Endothelial cell of hepatic sinusoid (primary cell): ENCODE data around the gene ZFR2.

Experiments
- in situ Hi-C: cut with HindIII; loops from 2 replicates; pipeline ENCODE4 v1.10.0; 2017; ENCODE audit warnings: low sequenced_read_pairs

ZFR2 gene

DNA sequence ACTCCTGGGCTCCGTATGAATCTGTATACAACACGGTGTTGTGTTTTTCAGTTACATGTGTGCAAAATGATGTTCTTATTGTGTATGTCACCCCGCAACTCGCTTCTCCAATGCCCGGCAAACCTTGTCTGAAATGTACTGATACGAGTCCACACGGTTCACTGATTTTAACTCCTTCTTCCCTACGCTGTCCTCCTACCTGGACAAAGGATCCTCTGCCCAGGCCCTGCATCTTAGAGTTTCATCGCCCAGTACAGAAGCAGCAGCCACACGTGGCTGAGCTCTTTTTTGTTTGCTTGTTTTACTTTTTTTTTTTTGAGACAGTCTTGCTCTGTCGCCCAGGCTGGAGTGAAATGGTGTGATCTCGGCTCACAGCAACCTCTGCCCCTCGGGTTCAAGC lies 28.9 kb downstream of the ZFR2 start:
- in situ Hi-C loops: no loop called here

DNA sequence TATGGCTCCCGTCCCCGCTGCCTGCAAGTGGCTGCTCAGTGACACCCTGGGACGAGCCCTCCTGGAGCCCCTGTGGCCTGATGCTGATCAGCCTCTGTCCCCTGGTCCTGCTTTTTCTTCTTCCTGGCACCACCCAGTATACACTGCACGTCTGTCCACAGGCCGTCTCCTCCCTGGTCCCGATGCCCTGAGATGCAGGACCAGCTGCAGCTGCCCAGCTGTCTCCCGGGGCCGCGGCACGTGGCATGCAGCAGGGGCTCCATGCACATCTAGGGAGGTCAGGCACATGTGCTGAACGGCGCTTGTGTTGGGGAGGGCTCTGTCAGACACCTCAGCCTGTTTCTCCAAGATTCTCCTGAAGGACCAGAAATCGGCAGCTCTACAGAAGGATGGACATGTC lies 30.2 kb downstream of the ZFR2 start:
- in situ Hi-C loops: no loop called here

DNA sequence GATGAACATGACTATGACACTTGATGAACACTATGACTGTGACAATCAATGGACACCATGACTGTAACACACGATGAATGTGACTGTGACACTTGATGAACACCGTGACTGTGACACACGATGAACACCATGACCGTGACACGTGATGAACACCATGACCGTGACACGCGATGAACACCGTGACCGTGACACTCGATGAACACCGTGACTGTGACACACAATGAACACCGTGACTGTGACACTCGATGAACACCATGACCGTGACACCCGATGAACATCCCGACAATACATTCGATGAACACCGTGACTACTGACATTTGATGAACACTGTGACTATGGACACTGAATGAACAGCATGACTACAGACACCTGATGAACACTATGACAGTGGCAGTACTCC lies 30.9 kb downstream of the ZFR2 start:
- in situ Hi-C loops: no loop called here

DNA sequence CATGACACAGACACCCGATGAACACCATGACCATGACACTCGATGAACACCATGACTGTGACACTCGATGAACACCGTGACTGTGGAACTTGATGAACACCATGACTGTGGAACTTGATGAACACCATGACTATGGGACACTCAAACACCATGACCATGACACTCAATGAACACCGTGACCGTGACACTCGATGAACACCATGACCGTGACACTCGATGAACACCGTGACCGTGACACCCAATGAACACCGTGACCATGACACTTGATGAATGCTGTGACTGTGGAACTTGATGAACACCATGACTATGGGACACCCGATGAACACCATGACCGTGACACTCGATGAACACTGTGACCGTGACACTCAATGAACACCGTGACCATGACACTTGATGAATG lies 31.5 kb downstream of the ZFR2 start:
- in situ Hi-C loops: no loop called here

GRCh38 chr19:3836887-3837286 lies 32.0 kb downstream of the ZFR2 start:
- in situ Hi-C loops: no loop called here

GRCh38 chr19:3835055-3835435 lies 33.8 kb downstream of the ZFR2 start:
- in situ Hi-C loops: no loop called here

- in situ Hi-C loops: no loop called here
Observed at GRCh38 chr19:3834349-3835054, 34.3 kb downstream of the ZFR2 start.

- in situ Hi-C loops: no loop called here
Observed at GRCh38 chr19:3833578-3834348, 35.1 kb downstream of the ZFR2 start.

DNA sequence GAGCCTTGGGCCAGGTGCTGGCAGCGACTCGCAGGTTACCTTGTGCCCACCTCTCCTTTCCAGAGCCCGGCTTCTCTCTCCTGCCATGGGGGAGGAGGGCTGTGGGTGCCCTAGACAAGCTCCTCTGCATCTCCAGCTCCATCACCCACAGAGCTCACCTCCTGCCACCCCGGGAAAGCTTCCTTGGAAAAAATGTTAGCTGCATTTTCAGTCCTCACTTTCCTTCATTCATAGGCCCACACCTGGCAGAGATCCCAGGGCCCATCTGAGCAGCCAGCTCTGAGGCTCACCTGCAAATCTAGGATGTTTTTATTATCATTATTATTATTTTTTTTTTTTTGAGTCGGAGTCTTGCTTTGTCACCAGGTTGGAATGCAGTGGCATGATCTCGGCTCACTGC lies 36.8 kb downstream of the ZFR2 start:
- in situ Hi-C loops: no loop called here

- in situ Hi-C loops: no loop called here
Observed at GRCh38 chr19:3831601-3832000, 37.2 kb downstream of the ZFR2 start.

GRCh38 chr19:3830621-3831589 lies 37.9 kb downstream of the ZFR2 start:
- in situ Hi-C loops: no loop called here

GRCh38 chr19:3827306-3827705 lies 41.5 kb downstream of the ZFR2 start:
- in situ Hi-C loops: no loop called here

DNA sequence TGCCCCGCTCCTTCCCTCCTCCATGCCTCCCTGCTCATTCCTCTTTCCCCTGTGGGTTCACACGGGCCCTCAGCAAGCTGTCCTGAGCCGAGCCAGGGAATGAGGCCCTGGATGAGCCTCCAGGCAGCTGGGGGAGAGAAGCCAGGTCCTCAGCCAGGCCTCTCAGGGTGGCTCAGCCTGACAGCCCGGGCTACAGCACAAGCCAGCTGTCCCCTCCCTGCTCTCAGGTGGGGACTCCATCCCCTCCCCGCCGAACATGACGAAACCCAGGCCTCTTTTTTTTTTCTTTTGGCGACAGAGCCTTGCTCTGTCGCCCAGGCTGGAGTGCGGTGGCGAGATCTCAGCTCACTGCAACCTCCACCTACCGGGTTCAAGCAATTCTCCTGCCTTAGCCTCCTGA lies 42.7 kb downstream of the ZFR2 start:
- in situ Hi-C loops: no loop called here

GRCh38 chr19:3825286-3825956 lies 43.4 kb downstream of the ZFR2 start:
- in situ Hi-C loops: no loop called here

GRCh38 chr19:3823350-3823713 lies 45.5 kb downstream of the ZFR2 start:
- in situ Hi-C loops: no loop called here

DNA sequence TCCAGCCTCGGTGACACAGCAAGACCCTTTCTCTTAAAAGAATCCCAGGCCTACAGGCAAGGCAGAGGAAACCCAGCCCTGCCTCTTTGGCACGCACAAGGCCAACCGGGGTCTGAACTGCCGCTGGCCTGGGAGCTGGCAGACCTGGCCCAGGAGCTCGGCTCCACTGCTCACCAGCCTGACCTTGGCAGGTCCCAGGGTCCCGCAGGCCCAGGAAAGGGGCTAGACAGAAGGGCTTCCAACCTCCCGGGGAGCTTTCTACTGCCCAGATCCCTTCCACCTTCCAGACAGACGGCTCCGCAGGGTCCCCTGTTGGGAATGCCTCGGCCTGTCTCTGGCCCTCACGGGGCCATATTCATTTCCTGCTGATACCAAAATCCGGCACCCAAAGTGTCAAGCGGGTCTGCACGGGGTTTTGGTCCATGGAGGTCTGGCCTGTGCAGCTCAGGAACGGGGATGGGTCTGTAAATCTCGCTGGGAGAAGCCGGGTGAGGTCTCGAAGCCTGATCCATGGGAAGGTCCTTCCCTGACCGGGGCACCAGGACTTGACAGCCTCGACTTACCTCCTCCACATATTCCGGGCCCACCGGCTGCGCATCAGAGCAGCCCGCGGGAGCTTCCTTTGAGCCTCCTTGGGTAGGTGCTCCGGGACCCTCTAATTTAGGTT lies 46.0 kb downstream of the ZFR2 start:
- in situ Hi-C loops: no loop called here

- in situ Hi-C loops: no loop called here
Observed at GRCh38 chr19:3821857-3822364, 46.9 kb downstream of the ZFR2 start.

GRCh38 chr19:3821156-3821555 lies 47.7 kb downstream of the ZFR2 start:
- in situ Hi-C loops: no loop called here

DNA sequence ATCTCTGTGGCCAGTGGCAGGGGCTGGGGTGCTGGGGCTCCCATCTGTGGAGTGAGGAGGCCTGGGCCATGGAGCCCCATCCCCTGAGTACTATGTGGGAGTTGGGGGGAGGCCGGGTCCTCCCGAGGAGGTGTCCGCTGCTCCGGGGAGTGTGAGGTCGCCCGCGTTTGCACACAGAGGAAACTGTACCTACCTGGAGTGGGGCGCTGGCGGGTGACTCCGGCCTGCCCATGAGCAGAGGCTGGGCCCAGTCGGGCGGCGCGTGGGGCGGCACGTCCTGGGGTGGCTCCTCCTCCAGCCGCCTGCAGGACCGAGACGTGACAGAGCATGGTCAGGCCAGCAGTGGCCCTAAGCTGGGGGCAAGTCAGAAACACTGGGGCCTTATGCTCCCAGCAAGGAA lies 48.8 kb downstream of the ZFR2 start:
- in situ Hi-C loops: no loop called here

DNA sequence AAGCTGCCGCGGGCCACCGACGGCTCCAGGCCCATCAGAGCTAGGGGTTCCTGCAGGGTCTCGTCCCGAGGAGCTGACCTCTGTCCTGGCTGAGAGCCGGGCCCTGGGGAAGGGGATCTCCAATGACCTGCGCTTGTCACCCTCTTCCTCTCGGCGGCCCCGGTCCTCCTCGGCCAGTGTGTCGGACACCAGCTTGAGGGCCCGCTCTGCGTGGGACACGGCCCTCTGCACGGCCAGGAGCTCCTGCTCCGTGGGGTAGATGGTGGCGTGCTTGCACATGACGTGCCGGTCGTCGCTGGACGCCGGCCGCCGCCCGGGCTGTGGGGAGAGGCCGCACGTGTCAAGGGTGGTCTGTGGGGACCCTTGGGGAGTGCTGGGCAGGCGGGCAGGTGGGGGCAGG lies 49.9 kb downstream of the ZFR2 start:
- in situ Hi-C loops: no loop called here
